Muscle of arm (tissue), 14 donors: ENCODE results near the gene HYAL3. TPM values are rescaled to one million over a fixed set of nuclear protein-coding genes. Genes with fewer than 3 reads are reported as not detected.

Source experiments
- DNase-seq: peaks from one replicate; pipeline ENCODE4 v3.0.0-alpha.2; 2013
- long read RNA-seq, 11 donors: transcript quantifications; one replicate each; lab custom pipeline, GENCODE V29; 2026
- polyA plus RNA-seq, 12 donors: library from polyadenylated mRNA; unstranded; fragments of 120-200 nt; gene quantifications; one replicate each; pipeline ENCODE4 v1.2.1, GENCODE V29; 2013; ENCODE audit not compliant: insufficient read length in 12 of 12

Gene HYAL3
- polyA plus RNA-seq, result 1 to 10 TPM in 10 of 12 donors, not detected in 2; 1.2 to 4.4 (median 2.1) TPM
- long read RNA-seq, donor 1, partial matches to known transcripts, result 0 of 1 reads
- long read RNA-seq, donor 1, other reads (novel, unspliced or antisense), result 0 of 1 reads
- long read RNA-seq, donor 2, result 0 reads
- long read RNA-seq, donor 3, result 0 reads
- long read RNA-seq, donor 4, partial matches to known transcripts, result 0 of 1 reads
- long read RNA-seq, donor 4, other reads (novel, unspliced or antisense), result 0 of 1 reads
- long read RNA-seq, donor 5, partial matches to known transcripts, result 0 of 1 reads
- long read RNA-seq, donor 5, other reads (novel, unspliced or antisense), result 0 of 1 reads
- long read RNA-seq, donor 6, result 0 reads
- long read RNA-seq, donor 7, result 0 reads
- long read RNA-seq, donor 8, partial matches to known transcripts, result 0 of 1 reads
- long read RNA-seq, donor 8, other reads (novel, unspliced or antisense), result 0 of 1 reads
- long read RNA-seq, donor 9, result 0 reads
- long read RNA-seq, donor 10, partial matches to known transcripts, result 0 of 1 reads
- long read RNA-seq, donor 10, other reads (novel, unspliced or antisense), result 0 of 1 reads
- long read RNA-seq, donor 11, partial matches to known transcripts, result 0 of 1 reads
- long read RNA-seq, donor 11, other reads (novel, unspliced or antisense), result 0 of 1 reads

DNA sequence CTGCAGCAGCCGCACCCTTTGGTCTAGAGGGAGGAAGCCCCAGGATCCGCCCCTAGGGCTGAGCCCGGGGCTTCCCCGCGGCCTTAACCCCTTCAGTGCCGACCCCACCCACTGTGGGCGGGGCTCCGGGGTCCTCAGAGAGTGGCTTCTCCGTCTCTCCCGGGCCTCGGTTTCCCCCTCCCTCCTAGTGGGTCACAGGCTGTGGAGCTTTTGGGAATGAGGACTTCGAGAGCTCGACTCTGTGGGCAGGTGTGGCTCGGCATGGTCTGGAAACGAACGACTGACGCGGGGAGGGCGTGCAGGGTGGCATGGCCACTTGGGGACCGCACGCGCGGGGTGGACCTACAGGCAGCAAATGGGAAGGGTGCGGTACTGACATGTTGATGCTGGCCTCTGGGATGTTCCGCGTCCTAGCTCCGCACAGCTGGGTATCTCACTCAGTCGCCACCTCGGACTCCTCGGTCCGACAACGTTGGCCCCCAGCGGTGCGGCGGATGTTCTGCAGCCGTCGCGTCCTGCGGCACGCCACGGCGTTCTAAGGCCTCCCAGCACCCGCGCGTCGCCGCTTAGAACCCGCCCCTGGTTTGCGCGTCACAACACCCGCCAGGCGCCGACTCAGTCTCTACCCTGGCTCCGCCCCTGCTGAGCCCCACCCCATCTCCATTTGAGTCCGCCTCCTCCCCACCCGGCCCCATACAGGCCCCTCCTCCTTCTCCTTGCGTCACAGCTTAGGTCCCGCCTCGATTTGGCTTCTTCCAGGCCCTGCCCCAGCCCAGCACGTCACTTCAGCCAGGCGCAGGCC is at the start of gene HYAL3, which contains the start of gene NAA80:
HYAL3 (minus strand) TSS at position 570 of the 802 bp plus-strand sequence. CDS start 3,803 bp downstream, outside the sequence.
NAA80 (minus strand) TSS at position 570 of the 802 bp plus-strand sequence. CDS start 1,942 bp downstream, outside the sequence.
- peak; percentile 100 for DNase-seq

DNA sequence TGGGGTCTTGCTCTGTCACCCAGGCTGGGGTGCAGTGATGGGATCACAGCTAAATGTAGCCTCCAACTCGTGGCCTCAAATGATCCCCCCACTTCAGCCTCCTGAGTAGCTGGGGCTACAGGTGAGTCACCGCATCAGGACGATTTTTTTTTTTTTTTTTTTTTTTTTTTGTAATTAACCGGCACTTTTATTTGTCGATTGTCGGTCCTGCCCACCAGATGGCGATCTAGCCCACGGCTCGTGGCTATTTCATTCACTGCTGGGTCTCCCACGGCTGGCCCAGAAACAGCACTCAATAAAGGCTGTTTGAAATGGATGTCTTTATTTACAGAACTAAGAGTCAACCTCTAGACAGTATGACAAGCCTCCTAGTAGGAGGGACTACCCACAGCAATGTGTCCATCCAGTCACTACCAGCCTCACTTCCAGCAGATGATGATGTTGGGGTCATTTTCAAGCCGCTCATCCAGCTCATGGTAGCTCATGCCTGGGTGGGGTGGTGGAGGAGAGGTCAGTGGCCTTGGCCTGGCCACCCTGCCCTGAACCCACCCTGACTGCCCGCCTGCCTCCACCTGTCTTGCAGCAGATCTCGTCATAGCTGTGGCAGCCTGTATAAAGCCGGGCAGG is 48.1 kb upstream of the HYAL3 start:
- DNase-seq, result peak; percentile 68

DNA sequence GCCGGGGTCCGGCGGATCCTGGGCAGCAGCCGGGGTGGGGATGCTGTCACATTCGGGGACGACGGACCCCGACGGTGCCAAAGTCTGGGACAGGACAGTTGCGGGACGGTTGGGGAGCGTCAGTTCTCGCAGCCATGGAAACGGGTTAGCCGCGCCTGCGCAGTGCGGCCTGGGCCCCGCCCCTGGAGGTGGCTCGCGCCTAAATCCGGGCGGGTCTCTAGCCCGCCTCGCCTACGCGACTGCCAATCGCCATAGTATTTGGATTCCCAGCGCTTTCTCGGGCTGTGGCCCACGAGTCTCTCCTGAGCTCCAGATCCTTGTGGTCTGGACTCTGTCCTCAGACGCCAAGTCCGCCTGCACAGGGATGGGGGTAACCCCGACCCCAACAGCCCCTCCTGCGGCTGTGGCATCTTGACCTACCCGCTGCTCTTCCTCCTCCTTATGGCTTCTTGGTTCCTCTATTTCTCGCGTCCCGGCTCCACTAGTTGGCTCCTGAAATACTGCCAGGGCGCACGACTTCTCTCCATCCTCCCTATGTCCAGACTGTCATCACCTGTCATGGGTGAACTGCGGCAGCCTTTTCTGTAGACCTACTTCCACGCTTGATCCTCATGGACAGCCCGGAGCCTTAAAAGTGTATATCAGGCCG is 46.5 kb upstream of the HYAL3 start, which contains the start of gene ZMYND10:
ZMYND10 (minus strand) TSS at position 147 of the 649 bp plus-strand sequence. CDS start 153 bp downstream, outside the sequence.
- no peak for DNase-seq

GRCh38 chr3:50345008-50345407 is 45.8 kb upstream of the HYAL3 start:
- no peak for DNase-seq

GRCh38 chr3:50342813-50343633 is 43.8 kb upstream of the HYAL3 start:
- no peak for DNase-seq

GRCh38 chr3:50341996-50342650 is 42.9 kb upstream of the HYAL3 start:
- no peak for DNase-seq

DNA sequence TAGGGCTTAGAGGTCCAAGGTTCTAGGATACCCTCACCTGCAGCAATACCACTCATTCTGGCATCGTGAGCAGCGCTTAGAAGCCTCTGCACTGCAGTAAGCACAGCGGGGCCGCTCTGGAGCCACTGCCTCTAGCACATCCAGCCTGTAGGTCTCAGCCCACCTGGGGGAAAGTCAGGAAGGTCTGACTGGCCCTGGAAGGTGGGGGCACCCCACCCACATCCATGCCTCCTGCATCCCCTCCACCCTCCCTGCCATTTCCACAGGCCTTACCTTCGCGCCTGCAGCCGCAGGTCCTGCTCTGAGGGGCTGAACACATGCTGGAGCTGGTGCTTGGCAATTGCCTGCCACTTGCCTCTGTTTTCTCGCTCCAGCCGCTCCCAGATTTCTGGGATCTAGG is 42.3 kb upstream of the HYAL3 start:
- no peak for DNase-seq

DNA sequence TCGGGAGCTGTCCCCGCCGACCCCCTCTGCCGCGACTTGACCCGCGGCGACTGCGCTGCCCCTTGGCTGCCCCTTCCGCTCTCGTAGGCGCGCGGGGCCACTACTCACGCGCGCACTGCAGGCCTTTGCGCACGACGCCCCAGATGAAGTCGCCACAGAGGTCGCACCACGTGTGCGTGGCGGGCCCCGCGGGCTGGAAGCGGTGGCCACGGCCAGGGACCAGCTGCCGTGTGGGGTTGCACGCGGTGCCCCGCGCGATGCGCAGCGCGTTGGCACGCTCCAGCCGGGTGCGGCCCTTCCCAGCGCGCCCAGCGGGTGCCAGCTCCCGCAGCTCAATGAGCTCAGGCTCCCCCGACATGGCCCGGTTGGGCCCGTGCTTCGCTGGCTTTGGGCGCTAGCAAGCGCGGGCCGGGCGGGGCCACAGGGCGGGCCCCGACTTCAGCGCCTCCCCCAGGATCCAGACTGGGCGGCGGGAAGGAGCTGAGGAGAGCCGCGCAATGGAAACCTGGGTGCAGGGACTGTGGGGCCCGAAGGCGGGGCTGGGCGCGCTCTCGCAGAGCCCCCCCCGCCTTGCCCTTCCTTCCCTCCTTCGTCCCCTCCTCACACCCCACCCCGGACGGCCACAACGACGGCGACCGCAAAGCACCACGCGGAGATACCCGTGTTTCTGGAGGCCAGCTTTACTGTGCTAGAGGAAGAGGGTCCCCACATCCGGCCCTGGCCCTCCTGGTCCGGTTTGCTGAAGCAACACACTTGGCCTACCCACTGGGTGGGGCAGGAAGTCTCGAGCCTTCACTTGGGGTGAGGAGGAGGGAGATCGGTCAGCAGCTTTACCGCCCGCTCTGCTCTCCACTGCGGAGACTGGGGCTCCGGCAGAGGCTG is 41.5 kb upstream of the HYAL3 start, which contains the start of gene RASSF1:
RASSF1 (minus strand) TSS at position 389 of the 882 bp plus-strand sequence; CDS start at position 358, 31 bp downstream.
- DNase-seq, result peak; percentile 89

DNA sequence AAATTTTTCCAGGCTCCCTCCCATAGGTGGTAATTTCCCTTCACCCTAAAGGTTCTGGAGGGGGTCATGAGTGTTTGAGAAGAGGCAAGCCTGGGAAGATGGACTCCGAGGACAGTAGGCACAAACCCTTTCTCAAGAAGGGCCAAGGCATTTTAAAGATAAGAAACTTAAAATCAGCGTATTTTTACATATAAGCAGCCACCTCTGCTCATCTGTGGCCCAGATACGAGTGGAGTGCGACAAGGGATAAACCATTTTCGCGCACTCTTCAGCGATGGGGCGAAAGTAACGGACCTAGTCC is 40.9 kb upstream of the HYAL3 start:
- no peak for DNase-seq

GRCh38 chr3:50339485-50340146 is 40.4 kb upstream of the HYAL3 start:
- DNase-seq, result no peak

DNA sequence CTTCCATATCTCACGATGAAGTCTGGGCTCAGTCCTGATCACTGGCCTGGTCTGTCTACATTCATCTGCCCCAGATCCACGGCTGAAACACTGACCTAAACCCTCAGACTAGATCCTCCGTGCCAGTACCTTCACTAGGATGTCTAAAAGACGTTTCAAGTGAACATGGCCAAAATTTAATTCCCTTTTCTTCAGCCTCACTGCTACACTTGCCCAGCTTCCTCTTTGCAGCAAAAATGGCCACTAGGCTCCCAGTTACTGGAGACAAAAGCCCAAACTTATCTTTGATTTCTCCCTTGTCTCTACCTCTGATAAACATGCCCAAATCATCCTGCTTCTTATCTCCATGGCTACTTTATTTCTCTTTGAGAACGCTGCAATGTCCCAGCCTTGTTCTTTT is 39.8 kb upstream of the HYAL3 start:
- no peak for DNase-seq

DNA sequence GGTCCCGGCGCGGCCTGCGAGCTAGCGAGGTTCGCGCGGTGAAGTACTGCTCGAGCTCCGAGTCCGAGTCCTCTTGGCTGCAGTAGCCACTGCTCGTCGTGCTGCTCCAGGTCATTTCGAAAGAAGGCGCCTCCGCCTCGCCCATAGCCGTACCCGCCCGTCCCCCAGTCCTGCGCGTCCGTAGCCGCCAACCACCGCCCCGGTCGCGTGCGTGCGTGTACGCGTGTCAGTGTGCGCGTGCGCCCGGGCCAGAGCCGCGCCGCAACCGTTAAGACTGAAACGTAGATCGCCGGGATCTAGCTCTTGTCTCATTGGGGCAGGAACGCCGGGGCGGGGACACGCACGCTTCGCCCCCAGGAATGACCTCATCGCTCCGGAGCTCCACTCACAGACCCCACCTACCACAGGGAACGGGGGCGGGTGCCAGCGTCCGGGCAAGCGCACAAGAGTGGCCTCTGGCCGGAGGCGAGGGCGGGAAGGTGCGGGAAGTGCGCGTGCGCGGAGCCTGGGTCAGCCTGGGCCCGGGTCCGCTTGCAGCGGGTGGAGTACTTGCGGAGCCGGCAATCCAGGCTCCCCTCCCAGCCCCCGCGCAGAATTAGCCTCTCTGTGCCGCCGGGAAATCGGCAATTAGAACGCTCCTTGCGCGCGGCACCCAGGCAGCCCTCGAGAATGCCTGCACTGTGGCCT is 38.1 kb upstream of the HYAL3 start:
- DNase-seq, result peak; percentile 98

- DNase-seq, result no peak
Measured at GRCh38 chr3:50336452-50337174, 37.4 kb upstream of the HYAL3 start.

DNA sequence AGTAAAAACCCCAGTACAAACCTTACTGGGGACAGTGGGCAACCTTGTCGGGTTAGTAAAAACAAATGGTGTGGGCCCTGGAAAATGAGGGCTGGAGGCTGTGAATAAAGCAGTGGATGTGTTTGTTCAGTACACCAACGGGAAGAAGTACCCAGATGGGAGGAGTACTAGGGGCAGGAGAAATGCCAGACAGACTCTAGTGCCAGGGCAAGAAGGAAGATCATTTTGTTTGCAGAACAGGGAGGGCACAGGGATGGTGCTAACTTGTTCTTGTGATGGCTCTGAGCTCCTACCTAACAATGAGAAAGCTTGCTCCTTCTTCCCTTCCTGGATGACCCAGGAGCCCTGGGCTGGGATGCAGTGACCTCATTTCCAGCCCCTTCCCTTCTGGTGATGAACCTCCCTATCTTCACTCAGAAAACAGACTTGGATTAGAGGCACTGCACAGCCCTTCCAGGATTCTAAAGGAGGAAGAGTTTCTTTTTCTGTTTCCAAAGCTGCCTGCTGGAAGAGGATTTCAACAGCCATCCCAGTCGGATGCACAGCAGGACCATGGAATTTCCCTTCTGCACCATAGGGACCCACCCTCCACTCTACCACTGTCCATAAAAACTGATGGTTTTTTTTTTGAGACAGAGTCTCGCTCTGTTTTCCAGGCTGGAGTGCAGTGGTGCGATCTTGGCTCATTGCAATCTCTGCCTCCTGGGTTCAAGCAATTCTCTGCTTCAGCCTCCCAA is 35.3 kb upstream of the HYAL3 start:
- DNase-seq, result no peak

DNA sequence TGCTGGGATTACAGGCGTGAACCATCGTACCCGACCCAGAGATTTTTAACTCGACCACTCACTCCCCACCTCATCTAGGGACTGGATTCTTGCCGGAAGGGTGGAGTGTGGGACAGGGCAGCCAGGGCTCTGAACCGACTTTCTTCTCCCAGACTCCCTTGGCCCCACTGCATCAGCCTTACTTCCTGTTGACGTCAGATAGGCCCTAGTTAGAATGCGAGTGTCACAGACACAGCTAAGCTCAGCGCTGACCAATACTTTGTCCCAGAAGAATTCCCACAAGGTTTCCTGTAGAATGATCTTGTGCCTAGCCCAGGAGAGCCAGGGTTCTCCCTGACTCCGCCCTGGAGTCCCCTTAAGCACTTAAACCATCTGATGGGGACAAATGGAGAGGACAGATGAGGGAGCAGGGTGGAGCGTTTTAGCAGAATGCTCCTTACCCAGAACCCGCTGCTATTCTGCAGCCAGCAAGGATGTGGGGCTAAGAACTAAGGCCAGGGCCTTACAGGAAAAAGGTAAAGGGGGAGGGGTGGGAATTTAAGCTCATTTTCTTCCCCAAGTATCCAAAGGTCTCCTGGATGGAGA is 34.6 kb upstream of the HYAL3 start:
- DNase-seq, result no peak
